ENCODE measurements around the gene STK38. TPM values are rescaled to one million over a fixed set of nuclear protein-coding genes. Genes with fewer than 3 reads are reported as not detected.

Gene STK38
- total RNA-seq, 1 donor from 2014 or later, result 55.1 TPM

DNA sequence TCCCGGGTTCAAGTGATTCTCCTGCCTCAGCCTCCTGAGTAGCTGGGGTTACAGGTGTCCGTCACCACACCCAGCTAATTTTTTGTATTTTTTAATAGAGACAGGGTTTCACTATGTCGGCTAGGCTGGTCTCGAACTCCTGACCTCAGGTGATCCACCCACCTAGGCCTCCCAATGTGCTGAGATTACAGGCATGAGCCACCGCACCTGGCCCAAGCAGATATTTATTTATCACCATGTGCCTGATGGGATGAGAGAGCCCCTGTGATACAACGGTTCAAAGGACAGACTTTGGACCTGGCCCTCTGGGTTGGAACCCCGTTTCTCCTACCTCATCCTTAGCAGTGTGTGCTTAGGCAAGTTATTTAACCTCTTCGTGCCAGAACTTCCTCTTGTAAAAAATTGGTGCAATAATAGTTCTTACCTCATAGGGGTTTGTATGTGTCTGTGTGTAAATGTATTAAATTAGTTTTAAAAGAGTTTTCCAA is 19.2 kb upstream of the STK38 start:
- Mint-ChIP-seq H3K27me3 (ENCODE audit: unreplicated experiment) (peaks cover 4% of the 10 kb centered on the region), H3K27ac (ENCODE audit: unreplicated experiment) (no peak overlapping the region), H3K4me1 (ENCODE audit: low read depth, unreplicated experiment) (peaks cover 20% of the 10 kb centered on the region), H3K4me3 (ENCODE audit: unreplicated experiment) (no peak overlapping the region), H3K36me3 (ENCODE audit: unreplicated experiment) (no peaks in the 10 kb centered on the region), H3K9me3 (ENCODE audit: unreplicated experiment) (peaks cover 2% of the 10 kb centered on the region)
- no peak for DNase-seq
- no peak for TF ChIP-seq CTCF (IDR thresholded peaks at IDR 0.05; ENCODE audit: partially characterized antibody, unreplicated experiment)

DNA sequence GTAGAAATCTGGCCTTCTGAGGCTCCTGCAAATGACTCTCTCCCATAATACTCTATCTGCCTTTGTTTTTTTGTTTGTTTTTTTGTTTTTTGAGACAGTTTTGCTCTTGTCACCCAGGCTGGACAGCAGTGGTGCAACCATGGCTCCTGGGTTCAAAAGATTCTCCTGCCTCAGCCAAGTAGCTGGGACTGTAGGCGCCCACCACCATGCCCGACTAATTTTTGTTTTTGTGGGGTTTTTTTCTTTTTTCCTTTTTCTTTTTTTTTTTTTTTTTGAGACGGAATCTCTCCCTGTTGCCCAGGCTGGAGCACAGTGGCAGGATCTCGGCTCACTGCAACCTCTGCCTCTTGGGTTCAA is 16.6 kb upstream of the STK38 start:
- no peak for DNase-seq
- Mint-ChIP-seq H3K27ac (ENCODE audit: unreplicated experiment) (peak overlapping the region; percentile 67), H3K4me3 (ENCODE audit: unreplicated experiment) (no peak overlapping the region), H3K4me1 (ENCODE audit: low read depth, unreplicated experiment) (peaks cover 37% of the 10 kb centered on the region), H3K36me3 (ENCODE audit: unreplicated experiment) (peaks cover 4% of the 10 kb centered on the region), H3K27me3 (ENCODE audit: unreplicated experiment) (peaks cover 7% of the 10 kb centered on the region), H3K9me3 (ENCODE audit: unreplicated experiment) (peaks cover 14% of the 10 kb centered on the region)
- no peak for TF ChIP-seq CTCF (IDR thresholded peaks at IDR 0.05; ENCODE audit: partially characterized antibody, unreplicated experiment)

- no peak for DNase-seq
- H3K36me3 Mint-ChIP-seq (ENCODE audit: unreplicated experiment), result peaks cover 4% of the 10 kb centered on the region
- H3K27ac Mint-ChIP-seq (ENCODE audit: unreplicated experiment), result peak overlapping the region; percentile 67
- peaks cover 19% of the 10 kb centered on the region for H3K9me3 Mint-ChIP-seq (ENCODE audit: unreplicated experiment)
- H3K4me1 Mint-ChIP-seq (ENCODE audit: low read depth, unreplicated experiment), result peaks cover 39% of the 10 kb centered on the region
- H3K27me3 Mint-ChIP-seq (ENCODE audit: unreplicated experiment), result peaks cover 7% of the 10 kb centered on the region
- TF ChIP-seq CTCF (IDR thresholded peaks at IDR 0.05; ENCODE audit: partially characterized antibody, unreplicated experiment), result no peak
- peak overlapping the region; percentile 66 for H3K4me3 Mint-ChIP-seq (ENCODE audit: unreplicated experiment)
These were observed 16.1 kb upstream of the STK38 start for GRCh38 chr6:36563237-36563927.

DNA sequence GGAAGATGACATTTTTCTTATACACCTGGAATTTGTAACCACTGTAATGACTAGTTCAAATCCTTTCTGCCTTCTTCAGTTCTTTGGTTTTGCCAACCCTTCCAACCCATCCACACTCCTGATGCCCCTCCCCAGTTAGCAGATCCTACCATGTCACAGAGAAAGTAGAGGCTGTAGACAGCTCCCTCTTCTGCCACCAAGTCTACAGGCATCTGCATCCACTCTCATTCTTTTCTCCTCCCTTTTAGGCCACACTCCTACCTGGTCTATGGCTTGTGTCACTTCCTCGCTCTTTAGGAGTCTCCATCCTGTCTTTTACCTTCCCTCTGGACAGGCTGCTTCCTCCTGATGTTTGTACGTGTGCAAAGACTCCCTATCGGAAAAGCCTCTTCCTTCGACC is 13.5 kb upstream of the STK38 start:
- Mint-ChIP-seq H3K9me3 (ENCODE audit: unreplicated experiment) (peaks cover 19% of the 10 kb centered on the region), H3K4me3 (ENCODE audit: unreplicated experiment) (peak overlapping the region; percentile 20), H3K27ac (ENCODE audit: unreplicated experiment) (peak overlapping the region; percentile 53), H3K27me3 (ENCODE audit: unreplicated experiment) (peaks cover 7% of the 10 kb centered on the region), H3K36me3 (ENCODE audit: unreplicated experiment) (peaks cover 4% of the 10 kb centered on the region), H3K4me1 (ENCODE audit: low read depth, unreplicated experiment) (peaks cover 40% of the 10 kb centered on the region)
- no peak for DNase-seq
- TF ChIP-seq CTCF (IDR thresholded peaks at IDR 0.05; ENCODE audit: partially characterized antibody, unreplicated experiment), result no peak

GRCh38 chr6:36559011-36559793 is 11.9 kb upstream of the STK38 start:
- TF ChIP-seq CTCF (IDR thresholded peaks at IDR 0.05; ENCODE audit: partially characterized antibody, unreplicated experiment), result no peak
- Mint-ChIP-seq H3K27me3 (ENCODE audit: unreplicated experiment) (peaks cover 7% of the 10 kb centered on the region), H3K27ac (ENCODE audit: unreplicated experiment) (peak overlapping the region; percentile 91), H3K4me3 (ENCODE audit: unreplicated experiment) (peak overlapping the region; percentile 77), H3K36me3 (ENCODE audit: unreplicated experiment) (peaks cover 4% of the 10 kb centered on the region), H3K9me3 (ENCODE audit: unreplicated experiment) (peaks cover 19% of the 10 kb centered on the region), H3K4me1 (ENCODE audit: low read depth, unreplicated experiment) (peaks cover 49% of the 10 kb centered on the region)
- peak; percentile 29 for DNase-seq

Measured in glutamatergic neuron (in vitro differentiated cells).